Daoy (cell line): Measurements from ENCODE around the gene TAF1A. TPM values are rescaled to one million over a fixed set of nuclear protein-coding genes. Genes with fewer than 3 reads are reported as not detected.
A peak's percentile ranks its signal among the peaks of the same experiment; 100 is the strongest.

ENCODE experiments used
- DNase-seq: peaks from one replicate; pipeline ENCODE4 v3.0.0-alpha.2; 2015; ENCODE audit warnings: low read depth
- total RNA-seq: library from RNA; depleted of rRNA; stranded (reverse); fragments of >200 nt; shearing (Covaris generic); gene quantifications from 2 replicates; pipeline ENCODE4 v1.2.3, GENCODE V29; 2014

TAF1A gene
- total RNA-seq, 1 experiment from 2014 or later, result 36.3 TPM

GRCh38 chr1:222596696-222597095 is 7.0 kb upstream of the TAF1A start:
- no peak for DNase-seq

- no peak for DNase-seq
These were observed 5.1 kb upstream of the TAF1A start for GRCh38 chr1:222594789-222595188.

GRCh38 chr1:222592171-222592570 is 2.4 kb upstream of the TAF1A start:
- peak; percentile 36 for DNase-seq

- no peak for DNase-seq
These were observed 1.6 kb downstream of the TAF1A start for GRCh38 chr1:222588135-222588534.

GRCh38 chr1:222586842-222587241 is 2.9 kb downstream of the TAF1A start:
- DNase-seq, result no peak

GRCh38 chr1:222583079-222583478 is 6.7 kb downstream of the TAF1A start:
- DNase-seq, result no peak

GRCh38 chr1:222582099-222582774 is 7.5 kb downstream of the TAF1A start:
- DNase-seq, result peak; percentile 60

- no peak for DNase-seq
These were observed 10.4 kb downstream of the TAF1A start for GRCh38 chr1:222579316-222579715.

- no peak for DNase-seq
These were observed 18.9 kb downstream of the TAF1A start for GRCh38 chr1:222570837-222571236.

GRCh38 chr1:222561656-222562055 is 28.1 kb downstream of the TAF1A start:
- no peak for DNase-seq

- no peak for DNase-seq
These were observed 32.2 kb downstream of the TAF1A start for GRCh38 chr1:222557574-222557973.

GRCh38 chr1:222557148-222557547 is 32.6 kb downstream of the TAF1A start:
- peak; percentile 45 for DNase-seq

- no peak for DNase-seq
These were observed 33.6 kb downstream of the TAF1A start for GRCh38 chr1:222555992-222556615.

- no peak for DNase-seq
These were observed 35.6 kb downstream of the TAF1A start for GRCh38 chr1:222554177-222554576.

- DNase-seq, result no peak
These were observed 36.9 kb downstream of the TAF1A start for GRCh38 chr1:222552882-222553281.

GRCh38 chr1:222547944-222548671 is 41.6 kb downstream of the TAF1A start, which contains the start of gene HHIPL2:
TSS of gene HHIPL2 (minus strand) at chr1:222548104. CDS start at chr1:222548044, 60 bp downstream.
- DNase-seq, result peak; percentile 56

GRCh38 chr1:222547260-222547614 is 42.5 kb downstream of the TAF1A start:
- no peak for DNase-seq

- DNase-seq, result peak; percentile 98
These were observed 43.0 kb downstream of the TAF1A start for GRCh38 chr1:222546548-222547259.

- DNase-seq, result no peak
These were observed 43.6 kb downstream of the TAF1A start for GRCh38 chr1:222546091-222546490.

- no peak for DNase-seq
These were observed 45.9 kb downstream of the TAF1A start for GRCh38 chr1:222543817-222544216.

- no peak for DNase-seq
These were observed 49.1 kb downstream of the TAF1A start for GRCh38 chr1:222540598-222540995.

GRCh38 chr1:222539951-222540597 is 49.7 kb downstream of the TAF1A start:
- DNase-seq, result no peak
